SK-N-MC (cell line): ENCODE measurements around the gene SLC4A1AP.

Source experiments
- EZH2 ChIP-seq: fragments of 200-600 bp; sonication (generic); IDR thresholded peaks from one replicate; pipeline ENCODE4 v1.6.1; 2017; ENCODE audit warnings: antibody characterized with exemption
- FOXP2 ChIP-seq: optimal IDR thresholded peaks from 2 replicates; pipeline ENCODE3; 2011; ENCODE audit warnings: mild to moderate bottlenecking, moderate library complexity; ENCODE audit not compliant: insufficient read depth; ENCODE audit errors: extremely low read length, control extremely low read depth
- POLR2AphosphoS5 ChIP-seq: IDR thresholded peaks from 2 replicates; pipeline ENCODE4 v1.6.1; 2012; ENCODE audit warnings: mild to moderate bottlenecking, low read depth, low read length, borderline replicate concordance

DNA sequence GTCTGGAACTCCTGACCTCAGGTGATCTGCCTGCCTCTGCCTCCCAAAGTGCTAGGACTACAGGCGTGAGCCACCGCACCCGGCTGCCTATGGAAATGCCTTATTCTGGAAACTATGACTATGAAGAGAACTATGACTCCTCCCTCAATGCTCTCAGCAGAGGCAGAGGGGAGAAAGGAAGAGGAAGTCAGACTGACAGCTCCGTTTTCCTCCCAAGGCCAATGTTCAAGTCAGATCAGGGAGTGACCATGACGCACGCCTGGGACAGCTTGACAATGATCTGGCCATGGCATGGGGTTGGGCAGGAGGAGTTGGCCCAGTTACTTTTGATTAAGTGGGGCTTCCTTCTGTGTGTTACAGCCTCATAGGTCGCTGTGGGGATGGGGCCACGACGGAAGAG, 63.6 kb downstream of the SLC4A1AP start:
- TF ChIP-seq POLR2AphosphoS5 (no peak), EZH2 (no peak), FOXP2 (no peak)
